HG03378 (cell line): ENCODE measurements around the gene DNAH9.

Experiments used
- ATAC-seq: cut with Tn5 transposase; IDR thresholded peaks from one replicate; pipeline ENCODE4 v1.9.1; 2021; ENCODE audit warnings: mild to moderate bottlenecking, moderate library complexity; ENCODE audit not compliant: unreplicated experiment

DNAH9 gene

DNA sequence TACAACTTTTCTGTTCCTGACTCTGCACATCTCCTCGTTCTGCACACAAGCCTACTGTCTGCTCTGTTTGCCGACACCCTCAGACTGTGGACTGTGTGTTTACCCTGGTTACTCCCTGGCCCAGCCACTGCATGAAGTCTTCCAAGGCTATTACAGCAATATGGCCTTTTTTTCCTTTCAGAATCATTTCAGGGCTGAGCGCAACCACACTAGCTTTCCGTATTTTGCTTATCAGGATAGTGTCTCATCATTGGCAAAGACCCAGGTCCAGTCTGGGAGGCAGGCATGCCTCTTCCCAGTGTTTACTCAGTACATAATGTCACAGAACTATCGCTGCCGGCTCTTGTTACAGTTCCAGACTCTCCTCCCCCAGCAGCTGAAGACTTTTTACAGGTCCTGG lies 10.1 kb downstream of the DNAH9 start:
- ATAC-seq = no peak

DNA sequence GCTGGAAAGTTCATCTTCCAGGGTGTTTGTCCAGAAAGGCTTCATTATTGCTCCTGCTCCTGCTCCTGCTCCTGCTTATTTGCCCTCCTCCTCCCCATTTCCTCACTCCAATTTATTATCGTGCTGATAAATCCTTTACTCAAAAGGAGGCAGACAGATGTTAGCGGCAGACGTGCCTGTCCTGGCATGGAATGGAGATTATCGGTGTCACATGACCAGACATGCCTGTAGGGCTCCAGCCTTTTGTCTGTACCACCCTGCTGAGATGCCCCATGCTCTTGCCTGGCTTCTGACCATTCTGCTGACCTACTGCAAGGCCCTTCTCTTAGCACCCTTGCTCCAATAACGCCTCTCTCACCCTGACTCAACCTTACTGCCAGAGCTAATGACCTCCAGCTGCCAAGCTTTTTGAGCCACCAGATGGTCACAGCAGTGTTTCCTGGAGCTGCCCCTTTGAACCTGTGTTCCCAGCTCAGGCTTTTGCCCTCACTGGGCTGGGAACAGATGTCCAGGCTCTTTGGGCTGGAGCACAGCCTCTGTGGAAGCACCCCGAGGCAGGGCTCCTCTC lies 12.8 kb downstream of the DNAH9 start:
- ATAC-seq = no peak

DNA sequence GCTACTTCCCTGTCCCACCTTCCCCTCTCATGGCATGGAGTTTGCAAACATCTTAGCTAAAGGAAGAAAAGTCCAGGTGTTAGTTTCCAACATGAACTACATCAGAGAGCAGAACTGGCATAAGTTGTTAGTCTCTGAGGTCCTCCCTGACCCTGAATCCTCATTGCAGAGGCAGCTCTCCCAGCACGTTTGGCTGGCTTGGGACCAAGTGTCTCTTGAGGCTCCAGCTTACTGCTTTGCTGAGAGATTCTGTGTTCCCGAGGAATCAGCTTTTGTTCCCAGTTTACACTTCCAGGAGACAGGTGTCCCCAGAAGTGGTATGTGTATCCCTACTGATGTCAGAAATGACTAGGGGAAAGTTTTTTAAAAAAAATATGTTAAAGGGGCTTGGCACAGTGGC lies 14.7 kb downstream of the DNAH9 start:
- no peak for ATAC-seq

- ATAC-seq = no peak
Measured at GRCh38 chr17:11618861-11619566, 20.7 kb downstream of the DNAH9 start.

DNA sequence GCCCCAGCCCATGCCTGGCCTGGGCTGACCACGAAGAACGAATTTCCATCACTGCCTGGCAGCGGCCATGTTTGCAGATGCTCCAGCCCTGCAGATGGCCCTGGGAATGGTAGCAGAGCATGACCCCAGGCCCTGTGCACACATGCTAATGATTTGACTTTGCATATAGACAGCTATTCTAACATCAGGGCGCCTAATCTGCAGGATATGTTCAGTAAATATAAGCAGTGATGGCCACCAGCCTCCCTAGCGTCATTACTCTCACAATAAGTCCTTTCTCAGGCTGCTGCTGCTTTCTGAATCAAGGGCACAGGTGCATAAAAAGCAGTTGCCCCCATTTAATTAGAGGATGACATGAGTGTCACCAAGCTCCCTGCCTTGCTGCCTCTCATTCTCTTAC lies 24.2 kb downstream of the DNAH9 start:
- ATAC-seq = no peak

DNA sequence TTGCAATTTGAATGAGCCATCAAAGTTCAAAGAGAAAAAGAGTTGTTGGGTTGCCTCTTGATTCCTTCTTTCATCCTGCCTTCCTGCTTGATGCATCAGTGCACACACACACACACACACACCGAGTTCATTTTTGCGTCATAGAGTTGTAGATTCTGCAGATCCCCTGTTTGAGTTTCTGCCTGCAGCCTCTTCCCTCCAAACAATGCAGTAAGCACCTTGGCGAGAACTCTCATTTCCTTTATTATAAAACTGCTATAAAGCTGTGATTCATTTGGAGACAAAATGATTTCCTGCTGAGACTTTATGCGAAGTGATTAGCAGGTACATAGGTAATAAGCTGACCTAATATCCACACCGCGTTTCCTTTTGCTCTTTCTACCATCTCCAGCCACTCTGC lies 26.7 kb downstream of the DNAH9 start:
- no peak for ATAC-seq

- ATAC-seq = no peak
Measured at GRCh38 chr17:11625878-11626277, 27.6 kb downstream of the DNAH9 start.

GRCh38 chr17:11627301-11627940 lies 29.2 kb downstream of the DNAH9 start:
- no peak for ATAC-seq

DNA sequence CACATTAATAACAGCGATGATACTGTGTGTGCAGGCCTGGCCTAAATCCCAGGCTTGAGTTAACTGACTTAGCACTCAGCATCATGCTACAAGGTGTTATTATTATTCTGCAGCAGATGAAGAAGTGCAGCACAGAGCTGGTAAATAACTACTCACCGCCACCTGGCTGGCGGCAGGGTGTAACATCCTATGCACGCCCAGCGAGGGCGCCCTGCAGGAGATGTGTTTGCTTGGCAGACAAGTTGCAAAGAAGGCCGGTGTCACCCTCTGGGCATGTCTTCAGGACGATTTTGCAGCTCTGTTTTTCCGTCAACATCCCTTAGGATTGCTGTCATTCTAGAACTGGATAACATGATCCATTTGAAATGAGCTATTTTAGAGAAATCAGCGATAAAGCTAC lies 30.1 kb downstream of the DNAH9 start:
- ATAC-seq = no peak

GRCh38 chr17:11628831-11629230 lies 30.6 kb downstream of the DNAH9 start:
- no peak for ATAC-seq

DNA sequence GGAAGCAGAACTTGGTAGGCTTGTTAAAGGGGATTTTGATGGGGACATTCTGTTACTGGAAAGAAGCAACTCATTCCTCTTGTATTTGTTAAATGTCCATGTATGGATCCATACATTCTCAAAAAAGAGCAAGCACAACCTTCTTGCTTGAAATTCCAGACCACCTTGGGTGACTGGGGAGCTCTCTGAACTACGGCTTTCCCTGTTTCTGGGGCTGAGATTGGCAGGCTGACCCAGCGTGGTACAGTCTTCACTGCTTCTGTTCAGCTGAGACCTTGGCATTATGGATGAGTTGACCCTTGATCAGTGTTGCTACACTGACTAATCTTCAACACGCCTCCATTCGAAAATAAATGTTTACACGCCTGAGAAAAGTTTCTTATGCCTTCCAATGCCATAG lies 38.5 kb downstream of the DNAH9 start:
- no peak for ATAC-seq

DNA sequence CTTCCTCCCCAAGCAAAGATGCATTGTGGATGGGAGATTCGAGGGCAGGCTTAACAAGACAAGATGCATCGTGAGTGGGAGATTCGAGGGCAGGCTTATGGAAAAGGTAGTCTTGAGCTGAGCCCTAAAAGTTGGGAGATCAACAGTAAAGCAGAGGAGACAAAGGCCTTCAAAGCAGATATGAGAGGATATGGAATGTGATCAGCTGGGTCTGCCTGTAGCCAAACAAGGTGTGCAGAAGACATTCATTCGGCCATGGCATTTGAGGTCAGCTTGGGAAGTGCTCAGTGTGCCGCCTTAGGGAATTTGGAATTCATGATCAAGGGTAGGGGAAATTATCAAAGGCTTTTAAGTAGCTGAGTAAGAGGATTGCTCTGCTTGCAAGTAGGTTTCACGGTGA lies 39.5 kb downstream of the DNAH9 start:
- ATAC-seq = no peak

- ATAC-seq = no peak
Measured at GRCh38 chr17:11638700-11639265, 40.5 kb downstream of the DNAH9 start.

DNA sequence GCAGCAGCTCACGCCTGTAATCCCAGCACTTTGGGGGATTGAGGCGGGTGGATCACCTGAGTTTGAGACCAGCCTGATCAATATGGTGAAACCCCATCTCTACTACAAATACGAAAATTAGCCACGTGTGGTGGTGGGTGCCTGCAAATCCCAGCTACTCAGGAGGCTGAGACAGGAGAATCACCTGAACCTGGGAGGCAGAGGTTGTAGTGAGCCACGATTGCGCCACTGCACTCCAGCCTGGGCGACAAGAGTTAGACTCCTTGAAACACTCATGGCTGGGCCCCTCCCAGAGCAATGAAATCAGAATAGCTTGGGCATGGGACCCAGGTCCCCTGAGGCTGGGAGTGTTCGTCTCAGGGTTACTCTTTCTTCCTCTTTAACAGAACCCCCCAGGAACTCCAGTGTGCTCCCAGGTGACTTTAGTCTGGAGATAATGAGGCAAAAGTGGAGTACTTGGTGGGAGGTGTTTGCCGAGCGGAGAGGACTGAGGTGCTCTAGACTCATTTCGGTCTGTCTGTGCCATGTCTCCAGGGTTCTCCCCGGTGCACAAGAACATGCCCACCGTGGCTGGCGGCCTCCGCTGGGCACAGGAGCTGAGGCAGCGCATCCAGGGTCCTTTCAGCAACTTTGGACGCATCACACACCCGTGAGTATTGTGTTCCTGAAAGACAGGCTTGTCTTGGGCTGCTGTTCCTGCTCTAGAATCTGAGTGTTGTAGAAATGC lies 41.6 kb downstream of the DNAH9 start:
- ATAC-seq = no peak

DNA sequence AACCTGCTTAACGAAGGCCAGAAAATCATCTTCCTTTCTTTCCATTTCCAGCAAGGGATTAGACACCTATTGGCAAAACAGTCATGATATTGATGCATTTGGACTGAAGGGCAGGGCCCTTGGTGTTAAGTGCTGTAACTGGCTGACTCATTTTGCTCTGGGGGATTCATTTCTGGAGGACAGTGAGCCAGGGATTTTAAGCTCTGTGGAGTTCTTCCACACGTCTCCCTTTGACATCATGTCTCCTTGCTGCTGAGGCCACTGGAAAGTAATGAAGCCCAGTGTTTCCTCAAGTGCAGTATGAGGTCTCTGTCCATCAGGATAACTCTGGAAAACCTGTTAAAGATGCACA lies 42.2 kb downstream of the DNAH9 start:
- ATAC-seq = no peak

GRCh38 chr17:11641521-11642275 lies 43.4 kb downstream of the DNAH9 start:
- no peak for ATAC-seq

GRCh38 chr17:11642655-11643054 lies 44.4 kb downstream of the DNAH9 start:
- ATAC-seq = no peak

DNA sequence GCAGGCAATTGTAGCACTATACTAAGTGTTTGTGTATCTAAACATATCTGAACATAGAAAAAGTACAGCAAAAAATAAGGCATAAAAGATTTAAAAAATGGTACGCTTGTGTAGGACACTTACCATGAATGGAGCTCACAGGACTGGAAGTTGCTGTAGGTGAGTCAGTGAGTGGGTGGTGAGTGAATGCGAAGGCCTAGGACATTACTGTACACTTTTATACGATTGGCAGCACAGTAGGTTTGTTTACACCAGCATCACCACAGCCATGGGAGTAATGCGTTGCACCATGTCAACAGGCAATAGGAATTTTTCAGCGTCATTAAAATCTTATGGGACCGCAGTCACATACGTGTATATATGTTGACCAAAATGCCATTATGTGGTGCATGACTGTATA lies 45.6 kb downstream of the DNAH9 start:
- ATAC-seq = no peak

DNA sequence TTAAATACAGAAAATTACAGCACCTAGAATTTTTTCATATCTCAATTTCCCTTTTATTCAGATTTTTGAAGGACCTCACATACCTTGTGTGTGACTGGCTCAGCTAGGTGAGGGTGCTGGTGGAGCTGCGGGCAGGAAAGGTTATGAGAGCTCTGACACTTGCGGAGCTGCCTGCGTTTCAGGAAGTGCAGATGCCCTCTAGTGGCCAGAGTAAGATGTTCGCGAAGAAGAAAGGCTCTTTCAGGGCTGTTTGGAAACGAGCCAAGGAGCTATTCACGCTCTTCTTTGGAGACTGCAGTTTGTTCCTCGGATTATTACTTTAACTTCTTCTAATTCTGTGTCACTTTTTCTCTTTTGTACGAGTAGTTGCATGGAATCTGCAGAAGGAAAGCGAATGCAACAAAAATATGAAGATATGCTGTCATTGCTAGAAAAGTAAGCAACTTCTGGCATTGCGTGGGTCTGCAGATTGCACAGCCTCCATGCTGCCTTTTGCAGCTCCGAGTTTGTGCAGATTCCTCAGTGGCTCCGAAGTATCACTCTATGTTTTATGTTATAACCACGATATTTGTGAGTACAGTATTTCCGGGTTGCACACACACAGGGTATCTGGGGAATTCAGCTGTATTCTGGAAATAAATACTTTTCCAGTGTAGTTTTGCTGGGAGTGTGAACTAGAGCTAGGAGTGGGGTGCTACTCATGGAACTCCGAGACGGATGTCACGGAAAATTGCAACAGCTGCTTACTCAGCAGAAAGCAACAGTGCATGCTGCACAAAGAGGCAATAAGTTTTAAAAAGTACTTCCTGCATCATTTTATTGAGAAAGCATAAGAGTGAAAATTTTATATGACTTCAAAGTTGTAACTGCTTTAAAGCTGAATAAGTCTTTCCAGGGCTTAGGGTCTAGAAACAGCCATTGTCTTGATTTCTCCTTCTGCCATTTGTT lies 46.3 kb downstream of the DNAH9 start:
- no peak for ATAC-seq

DNA sequence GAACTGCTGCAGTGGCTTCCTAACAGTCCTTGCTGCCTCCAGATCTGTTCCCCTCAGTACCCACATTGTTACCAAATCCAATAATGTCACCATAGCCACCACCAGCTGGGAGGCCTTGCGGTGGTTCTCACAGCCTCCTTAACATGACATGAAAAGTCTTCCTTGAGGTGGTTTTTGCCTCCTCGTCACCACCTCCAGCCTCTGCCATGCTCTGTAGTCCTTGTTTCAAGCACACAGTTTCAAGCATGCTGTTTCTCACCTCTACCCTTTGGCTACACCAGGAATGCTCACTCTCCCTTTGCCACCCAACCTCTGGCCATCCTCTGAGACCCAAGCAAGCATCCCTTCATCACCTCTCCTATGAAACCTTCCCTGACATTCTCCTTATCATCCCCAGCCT lies 47.2 kb downstream of the DNAH9 start:
- ATAC-seq = no peak
